Measurements from ENCODE around the gene CNGA4.
"Not testable (repeated sequence)": the region's sequence is repeated elsewhere in the genome, so short reads cannot be mapped to it uniquely, and the experiment has no call there.

DNA sequence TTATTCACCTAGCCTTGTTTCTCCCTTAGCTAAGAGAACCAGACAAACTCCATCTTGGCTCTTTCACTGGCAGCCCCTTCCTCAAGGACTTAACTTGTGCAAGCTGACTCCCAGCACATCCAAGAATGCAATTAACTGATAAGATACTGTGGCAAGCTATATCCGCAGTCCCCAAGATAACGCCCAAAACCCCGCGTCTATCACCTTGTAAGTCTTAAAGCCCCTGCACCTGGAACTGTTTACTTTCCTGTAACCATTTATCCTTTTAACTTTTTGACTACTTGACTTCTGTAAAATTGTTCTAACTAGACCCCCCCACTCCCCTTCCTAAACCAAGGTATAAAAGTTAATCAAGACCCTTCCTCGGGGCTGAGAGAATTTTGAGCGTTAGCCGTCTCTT lies 41.9 kb downstream of the CNGA4 start:
- TF ChIP-seq, protein P1, sequence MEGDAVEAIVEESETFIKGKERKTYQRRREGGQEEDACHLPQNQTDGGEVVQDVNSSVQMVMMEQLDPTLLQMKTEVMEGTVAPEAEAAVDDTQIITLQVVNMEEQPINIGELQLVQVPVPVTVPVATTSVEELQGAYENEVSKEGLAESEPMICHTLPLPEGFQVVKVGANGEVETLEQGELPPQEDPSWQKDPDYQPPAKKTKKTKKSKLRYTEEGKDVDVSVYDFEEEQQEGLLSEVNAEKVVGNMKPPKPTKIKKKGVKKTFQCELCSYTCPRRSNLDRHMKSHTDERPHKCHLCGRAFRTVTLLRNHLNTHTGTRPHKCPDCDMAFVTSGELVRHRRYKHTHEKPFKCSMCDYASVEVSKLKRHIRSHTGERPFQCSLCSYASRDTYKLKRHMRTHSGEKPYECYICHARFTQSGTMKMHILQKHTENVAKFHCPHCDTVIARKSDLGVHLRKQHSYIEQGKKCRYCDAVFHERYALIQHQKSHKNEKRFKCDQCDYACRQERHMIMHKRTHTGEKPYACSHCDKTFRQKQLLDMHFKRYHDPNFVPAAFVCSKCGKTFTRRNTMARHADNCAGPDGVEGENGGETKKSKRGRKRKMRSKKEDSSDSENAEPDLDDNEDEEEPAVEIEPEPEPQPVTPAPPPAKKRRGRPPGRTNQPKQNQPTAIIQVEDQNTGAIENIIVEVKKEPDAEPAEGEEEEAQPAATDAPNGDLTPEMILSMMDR (IDR thresholded peaks at IDR 0.05), result not testable (repeated sequence)
- TF ChIP-seq POLR2A (IDR thresholded peaks at IDR 0.05), result not testable (repeated sequence)

All from uterus (tissue), 2 donors.